AG09319 (cell line): ENCODE measurements around the gene TMEM151A.

Experiments
- DNase-seq: peaks from one replicate; pipeline ENCODE4 v3.0.0-alpha.2; 2010; ENCODE audit warnings: low read depth; ENCODE audit errors: extremely low read depth
- CTCF ChIP-seq: IDR thresholded peaks from 2 replicates; pipeline ENCODE4 v1.5.1; 2011; ENCODE audit warnings: low read depth, mild to moderate bottlenecking, inconsistent platforms, low read length, moderate library complexity

TMEM151A gene

GRCh38 chr11:66312549-66313320, 21.0 kb downstream of the TMEM151A start:
- DNase-seq = peak; percentile 100
- no peak for TF ChIP-seq CTCF

GRCh38 chr11:66313321-66314185, 21.9 kb downstream of the TMEM151A start:
- no peak for DNase-seq
- TF ChIP-seq CTCF = peak; percentile 47

- no peak for DNase-seq
- TF ChIP-seq CTCF = no peak
These were observed 22.4 kb downstream of the TMEM151A start for GRCh38 chr11:66314186-66314501.

- TF ChIP-seq CTCF = no peak
- DNase-seq = no peak
These were observed 23.1 kb downstream of the TMEM151A start for GRCh38 chr11:66314561-66315497.

- no peak for TF ChIP-seq CTCF
These were observed 23.8 kb downstream of the TMEM151A start for GRCh38 chr11:66315498-66315885.

GRCh38 chr11:66315921-66316811, 24.5 kb downstream of the TMEM151A start:
- DNase-seq = no peak
- no peak for TF ChIP-seq CTCF

More at GRCh38 chr11:66315498-66315885, 23.8 kb downstream of the TMEM151A start:
- no peak for DNase-seq
